ENCODE data around the gene LY86.
A peak's percentile ranks its signal among the peaks of the same experiment; 100 is the strongest.
"Not testable (repeated sequence)": the region's sequence is repeated elsewhere in the genome, so short reads cannot be mapped to it uniquely, and the experiment has no call there.

Gene LY86

DNA sequence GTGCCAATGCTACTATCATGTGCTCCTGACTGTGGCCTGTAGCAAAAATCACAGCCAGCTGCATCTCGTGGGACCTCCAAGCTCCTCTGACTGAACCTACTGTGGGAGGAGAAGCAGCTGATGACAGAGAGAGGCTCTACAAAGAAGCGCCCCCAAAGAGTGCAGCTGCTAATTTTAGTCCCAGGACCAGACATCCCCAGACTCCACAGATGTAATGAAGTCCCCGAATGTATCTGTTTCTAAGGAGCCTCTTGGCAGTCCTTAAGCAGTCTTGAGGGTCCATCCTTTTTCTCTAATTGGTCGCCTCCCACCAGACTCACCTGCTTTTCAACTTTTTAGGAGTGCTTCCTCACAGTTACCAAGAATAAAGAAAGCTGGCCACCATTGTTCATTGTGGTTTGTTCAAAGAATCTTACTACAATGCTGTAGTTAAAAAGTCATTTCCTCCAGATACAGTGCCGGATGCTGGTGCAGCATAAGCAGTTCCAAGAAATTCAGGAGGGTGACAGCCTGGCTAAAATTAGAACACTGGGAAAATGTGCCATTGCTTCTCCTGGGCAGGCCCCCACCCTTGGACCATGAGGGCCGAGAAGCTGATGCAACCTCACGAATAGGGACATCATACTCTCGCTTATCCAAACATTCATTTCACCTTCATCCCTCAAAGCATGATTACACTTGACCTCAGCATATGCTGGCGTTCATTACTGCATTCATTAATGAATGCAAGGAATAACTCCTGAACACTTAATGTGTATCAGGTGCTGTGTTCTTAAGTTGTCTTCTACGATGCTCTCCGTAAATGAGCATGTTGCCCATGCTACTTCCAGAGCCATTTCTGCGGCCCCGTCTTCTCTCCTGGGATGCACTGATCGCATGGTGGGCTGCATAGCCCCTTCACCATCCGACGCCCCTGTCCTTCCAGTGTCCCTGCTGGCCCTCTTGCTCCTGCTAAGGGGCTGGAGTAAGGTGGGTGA, 66.4 kb downstream of the LY86 start:
- DNase-seq (ENCODE audit: low spot score) = no peak

DNA sequence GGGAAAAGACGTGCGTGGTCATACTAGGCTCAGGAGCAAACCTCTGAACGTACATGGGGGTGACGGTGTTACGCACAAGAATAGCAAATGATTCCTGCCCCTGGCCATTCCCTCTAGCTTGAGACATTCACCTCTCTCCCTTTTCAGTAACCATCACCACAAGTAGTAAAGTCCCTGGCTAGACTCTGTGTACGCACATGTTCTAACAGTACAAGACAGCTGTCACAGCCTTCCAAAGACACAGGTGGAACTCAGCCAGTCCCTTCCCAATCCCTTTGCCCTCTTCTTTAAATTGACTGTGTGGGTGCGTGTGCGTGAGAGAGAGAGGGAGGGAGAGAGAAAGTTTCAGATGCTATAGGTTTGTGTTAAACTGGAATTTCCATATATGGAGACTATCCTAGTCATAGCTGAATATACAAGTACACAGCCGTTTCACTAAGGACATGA, 67.3 kb downstream of the LY86 start:
- DNase-seq (ENCODE audit: low spot score) = no peak

DNA sequence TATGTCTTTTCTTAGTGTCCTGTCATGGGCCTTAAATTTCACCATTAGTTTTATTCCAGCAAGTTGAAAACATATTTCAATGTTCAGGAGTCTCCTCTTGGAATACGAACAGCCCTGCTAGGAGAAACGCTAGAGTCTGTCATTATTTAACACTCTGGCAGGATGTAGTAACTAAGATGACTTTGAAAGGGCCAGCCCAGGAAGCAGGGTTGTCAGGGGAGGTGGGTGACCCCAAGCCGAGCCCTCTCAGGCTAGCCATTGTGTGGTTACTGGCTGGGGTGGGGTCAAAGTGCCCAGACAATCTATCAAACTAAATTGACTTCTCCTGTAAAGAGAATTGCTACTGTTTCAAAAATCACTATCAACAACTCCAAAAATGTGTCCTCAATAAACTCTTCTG, 67.8 kb downstream of the LY86 start:
- no peak for DNase-seq (ENCODE audit: low spot score)

DNA sequence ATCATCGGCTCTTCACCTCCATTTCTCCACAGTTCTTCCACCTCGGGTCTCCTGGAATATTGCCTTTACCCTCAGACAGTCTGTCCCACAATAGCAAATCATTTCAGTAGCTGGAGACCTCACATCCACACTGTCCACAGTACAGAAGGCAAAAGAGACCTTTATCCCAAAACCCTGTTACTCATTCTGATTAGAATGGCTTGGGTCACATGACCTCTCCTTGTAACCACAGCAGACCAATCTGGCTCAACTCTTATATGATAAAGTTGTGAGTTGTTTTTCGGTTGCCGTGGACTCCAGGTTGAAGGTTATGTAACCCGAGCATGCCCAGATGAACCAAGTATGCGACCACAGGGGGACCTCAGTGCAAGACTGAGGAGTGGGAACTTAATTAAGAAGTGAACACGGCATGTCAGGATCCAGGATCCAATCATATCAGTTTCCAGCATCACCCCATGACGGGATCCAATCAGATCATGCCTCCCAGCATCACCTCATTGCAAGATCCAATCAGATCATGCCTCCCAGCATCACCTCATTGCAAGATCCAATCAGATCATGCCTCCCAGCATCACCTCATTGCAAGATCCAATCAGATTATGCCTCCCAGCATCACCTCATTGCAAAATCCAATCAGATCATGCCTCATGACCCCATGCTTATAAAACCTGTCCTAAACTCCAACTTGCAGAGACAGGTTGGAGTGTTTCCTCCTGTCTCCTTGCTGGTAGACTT, 68.7 kb downstream of the LY86 start:
- no peak for DNase-seq (ENCODE audit: low spot score)

DNA sequence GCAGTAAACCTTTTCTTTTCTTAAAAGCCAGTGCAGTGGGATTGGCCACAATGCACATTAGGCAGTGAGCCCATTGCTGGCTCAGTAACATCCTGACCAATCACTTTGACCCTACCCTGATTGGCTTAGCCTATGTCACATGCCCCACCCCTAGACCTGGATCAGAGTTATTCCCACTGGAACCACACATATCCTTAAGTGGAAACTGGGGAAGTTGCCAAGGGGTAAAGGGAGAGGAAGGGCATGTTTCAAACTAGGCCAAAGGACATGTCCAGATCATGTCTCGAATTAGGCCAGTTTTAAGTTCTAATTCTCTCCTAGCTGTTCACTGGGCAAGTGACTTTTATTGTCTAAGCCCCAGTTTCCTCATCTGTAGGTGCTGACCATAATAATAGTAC, 69.3 kb downstream of the LY86 start:
- DNase-seq (ENCODE audit: low spot score) = no peak

DNA sequence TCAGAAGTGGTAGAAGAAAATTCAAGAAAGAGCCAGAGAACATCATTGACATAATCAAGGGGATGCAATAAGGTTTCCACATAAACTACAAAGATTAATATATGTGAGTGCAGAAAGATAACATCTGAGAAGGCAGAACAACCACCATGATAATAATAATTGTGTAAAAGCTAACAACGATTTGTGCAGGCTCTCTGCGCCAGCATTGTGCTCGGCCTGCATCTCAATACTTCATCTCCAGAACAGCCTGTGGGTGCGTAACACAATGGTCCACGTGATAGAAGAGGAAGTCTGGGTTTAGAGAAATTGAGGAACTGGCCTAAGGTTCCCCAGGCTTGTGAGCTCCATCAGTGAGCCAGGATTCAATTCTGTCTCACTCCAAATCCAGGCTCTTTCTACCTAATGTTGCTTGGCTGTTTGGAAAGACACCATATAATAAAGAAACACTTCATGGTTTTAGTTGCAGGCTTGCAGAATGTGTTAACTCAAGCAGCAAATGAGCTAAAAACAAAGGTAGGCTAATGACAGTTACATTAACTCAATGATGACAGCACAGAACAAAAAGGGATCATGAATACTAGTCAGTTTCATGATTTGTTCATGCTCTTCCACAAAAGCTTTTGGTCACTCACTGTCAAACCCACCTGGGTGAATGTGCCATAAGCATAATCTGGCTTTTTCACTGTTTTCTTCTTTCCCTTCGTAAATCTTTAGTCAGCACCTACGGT, 71.2 kb downstream of the LY86 start:
- peak; percentile 68 for DNase-seq (ENCODE audit: low spot score)

DNA sequence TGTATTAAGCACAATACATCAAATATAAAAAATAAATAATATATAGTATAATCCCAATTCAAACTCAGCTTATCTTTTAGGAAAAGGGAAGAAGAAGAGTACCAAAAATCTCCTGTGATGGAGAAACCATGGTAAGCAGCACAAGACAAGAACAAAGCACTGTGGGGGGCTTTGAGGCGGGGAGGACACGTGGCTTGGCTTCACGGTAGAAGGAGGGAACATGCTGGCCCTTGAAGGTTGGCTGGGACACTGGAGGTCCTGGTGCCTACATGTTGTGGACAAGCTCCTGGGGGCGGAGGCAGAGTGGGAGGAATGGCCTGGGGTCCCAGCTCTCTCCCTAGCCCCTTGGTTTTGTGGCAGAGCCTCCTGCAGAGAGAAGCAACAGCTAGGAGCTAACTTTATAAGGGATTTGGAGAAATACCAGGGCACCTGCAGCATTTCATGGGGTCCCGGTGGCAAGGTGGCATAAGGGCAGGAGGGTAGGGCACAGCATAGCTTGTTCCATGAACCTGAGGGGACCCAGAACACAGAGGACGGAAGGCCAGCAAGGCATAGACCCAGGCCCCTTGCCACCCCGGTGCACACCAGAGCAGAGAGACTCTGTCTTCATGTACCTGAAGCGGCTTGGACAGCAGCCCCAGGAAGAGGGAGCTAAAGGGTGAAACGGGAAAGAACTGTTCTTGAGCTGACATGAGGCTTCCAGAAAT, 72.0 kb downstream of the LY86 start:
- DNase-seq (ENCODE audit: low spot score) = no peak

DNA sequence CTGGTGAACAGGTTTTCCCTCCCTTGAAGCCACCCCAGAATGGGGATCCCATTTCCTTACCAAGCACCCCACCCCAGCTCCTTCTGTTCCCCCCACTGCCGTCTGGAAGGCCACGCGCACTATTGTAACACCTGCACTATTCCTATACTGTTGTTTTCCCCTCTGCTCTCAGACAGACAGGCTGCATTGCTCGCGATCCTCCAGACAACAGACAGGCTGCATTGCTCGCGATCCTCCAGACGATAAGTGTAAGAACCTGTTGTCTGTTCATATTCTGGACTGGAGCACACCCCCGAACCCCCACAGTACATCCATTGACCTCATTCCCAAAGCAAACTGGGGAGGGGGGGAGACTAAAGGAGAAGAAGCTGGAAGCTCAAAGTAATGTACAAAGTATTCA, 72.7 kb downstream of the LY86 start:
- no peak for DNase-seq (ENCODE audit: low spot score)

DNA sequence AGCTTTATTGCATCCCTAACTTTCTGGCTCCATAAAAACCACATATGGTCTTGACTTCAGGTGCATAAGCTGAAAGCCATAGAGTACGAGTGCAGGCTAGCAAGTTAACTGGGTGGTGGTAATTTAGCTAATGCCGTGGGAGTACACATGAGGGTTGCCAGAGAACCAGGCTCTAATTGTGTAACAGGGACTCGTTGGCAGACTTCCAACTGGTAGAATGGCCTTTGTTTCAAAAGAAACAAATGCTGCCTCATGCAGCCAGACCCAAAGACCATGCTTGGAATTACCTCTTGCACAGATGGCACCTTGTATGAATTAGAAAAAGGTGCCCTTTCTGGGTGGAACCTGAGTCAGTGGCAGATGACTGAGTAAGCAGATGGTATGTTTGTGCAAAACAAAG, 73.2 kb downstream of the LY86 start:
- DNase-seq (ENCODE audit: low spot score) = no peak

DNA sequence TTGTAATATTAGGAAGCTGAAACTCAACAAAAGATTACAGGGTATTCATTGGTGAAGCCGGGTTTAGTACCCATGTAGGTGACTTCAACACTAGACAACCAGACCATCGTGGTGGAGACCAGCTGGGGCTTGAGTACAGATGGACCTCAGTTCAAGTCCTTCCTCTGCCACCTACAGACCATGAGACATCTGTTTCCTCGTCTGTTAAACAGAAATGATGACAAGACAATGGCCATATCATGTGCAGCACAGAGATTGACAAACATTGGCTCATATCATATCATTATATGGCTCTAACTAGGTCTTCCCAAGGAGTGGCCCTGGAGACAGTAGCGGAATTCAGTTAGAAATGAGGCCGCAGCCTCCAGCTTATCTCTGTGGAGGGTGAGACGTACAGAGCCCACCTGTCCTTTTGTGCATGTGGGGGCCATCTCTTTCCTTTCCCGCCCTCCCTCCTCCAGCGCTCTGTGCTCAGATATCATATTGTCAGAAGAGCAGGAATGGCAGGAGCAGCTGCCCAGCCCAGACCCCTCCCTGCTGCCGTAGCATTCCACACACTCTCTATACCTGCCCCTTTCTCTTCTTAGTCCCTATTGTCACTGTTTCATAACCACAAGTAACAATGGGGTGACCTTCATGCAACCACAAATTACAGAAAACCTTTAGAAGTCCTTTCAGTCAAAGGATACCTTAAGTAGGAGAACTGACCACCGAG, 75.1 kb downstream of the LY86 start:
- DNase-seq (ENCODE audit: low spot score) = no peak

DNA sequence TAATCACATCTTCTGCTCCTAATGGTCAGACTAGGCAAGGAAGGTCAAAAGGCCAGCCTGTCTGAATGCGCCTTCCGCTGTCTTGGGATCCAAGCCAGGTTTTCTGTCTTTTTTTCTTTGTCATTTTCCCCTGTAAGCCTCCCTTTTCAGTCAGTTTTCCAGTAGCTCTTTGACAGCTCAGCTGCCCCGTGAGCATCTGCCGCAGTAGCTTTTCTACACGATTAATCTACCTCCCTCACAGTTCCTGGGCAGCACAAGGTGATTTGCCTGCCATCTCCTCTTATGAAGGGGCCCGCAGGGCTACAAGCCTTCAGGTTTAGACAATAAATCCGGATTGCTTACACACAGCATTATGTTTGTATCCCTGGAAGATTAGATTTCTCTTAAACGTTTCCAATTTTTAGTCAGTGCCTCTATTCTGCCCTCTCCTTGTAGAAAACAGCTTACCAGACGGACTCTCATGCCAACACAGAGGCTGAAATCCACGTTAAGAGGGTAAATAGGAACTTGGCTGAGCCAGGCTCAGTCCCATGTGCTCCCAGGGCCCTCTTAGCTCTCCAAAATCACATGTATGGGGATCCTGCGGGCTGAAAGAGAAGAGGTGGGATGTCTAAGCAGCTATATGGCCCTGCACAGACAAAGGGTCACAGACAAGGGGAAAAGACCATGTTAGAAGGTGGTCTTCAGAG, 77.2 kb downstream of the LY86 start:
- no peak for DNase-seq (ENCODE audit: low spot score)

DNA sequence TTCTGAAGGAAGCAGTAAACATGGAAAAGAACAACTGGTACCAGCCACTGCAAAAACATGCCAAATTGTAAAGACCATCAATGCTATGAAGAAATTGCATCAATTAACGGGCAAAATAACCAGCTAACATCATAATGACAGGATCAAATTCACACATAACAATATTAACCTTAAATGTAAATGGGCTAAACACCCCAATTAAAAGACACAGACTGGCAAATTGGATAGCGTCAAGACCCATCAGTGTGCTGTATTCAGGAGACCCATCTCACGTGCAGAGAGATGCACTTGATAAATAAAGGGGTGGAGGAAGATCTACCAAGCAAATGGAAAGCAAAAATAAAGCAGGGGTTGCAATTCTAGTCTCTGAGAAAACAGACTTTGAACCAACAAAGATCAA, 81.6 kb downstream of the LY86 start:
- not testable (repeated sequence) for DNase-seq (ENCODE audit: low spot score)

DNA sequence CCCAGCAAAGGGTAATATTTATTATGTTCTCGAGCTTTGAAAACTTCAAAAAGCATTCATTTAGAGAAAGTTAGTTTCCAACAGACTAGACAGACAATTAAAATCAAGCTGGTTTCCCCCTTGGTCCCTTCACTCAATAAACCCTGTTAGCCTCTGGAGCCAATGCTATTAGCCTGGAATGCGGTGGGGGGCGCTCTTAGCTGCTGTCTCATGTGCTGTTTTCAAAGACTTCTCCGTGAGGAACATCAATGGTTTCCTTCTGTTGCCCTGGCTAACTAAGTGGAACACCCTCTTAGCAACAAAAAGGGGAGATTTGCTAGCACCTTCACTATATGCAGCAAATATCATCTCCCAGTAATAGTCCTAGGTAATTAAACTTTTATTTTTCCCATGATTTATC, 86.4 kb downstream of the LY86 start:
- no peak for DNase-seq (ENCODE audit: low spot score)

DNA sequence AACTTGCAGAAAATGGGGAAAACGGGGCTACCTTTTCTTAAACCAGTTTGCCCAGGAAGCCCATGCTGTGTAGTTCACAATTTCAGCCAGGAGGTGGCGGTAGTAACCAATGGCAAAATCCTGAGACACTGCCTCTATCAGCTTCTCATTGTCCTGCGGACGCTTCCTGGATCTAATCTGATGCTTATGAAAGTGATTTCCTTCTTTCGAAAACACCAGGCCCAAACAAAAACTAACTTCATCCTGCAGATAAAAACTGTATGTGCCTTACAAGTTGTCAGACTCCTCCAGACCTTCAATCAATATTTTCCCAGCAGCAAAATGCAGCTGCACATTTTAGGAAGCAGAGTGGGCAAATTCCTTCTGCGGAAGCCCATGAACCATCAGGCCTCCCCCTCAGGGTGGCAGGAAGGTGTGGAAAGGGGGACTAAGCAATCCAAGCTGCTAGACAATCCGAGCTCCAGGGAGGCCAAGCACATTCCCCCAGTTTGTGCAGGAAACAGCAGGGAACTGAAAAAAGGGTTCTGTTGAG, 88.5 kb downstream of the LY86 start:
- peak; percentile 73 for DNase-seq (ENCODE audit: low spot score)

DNA sequence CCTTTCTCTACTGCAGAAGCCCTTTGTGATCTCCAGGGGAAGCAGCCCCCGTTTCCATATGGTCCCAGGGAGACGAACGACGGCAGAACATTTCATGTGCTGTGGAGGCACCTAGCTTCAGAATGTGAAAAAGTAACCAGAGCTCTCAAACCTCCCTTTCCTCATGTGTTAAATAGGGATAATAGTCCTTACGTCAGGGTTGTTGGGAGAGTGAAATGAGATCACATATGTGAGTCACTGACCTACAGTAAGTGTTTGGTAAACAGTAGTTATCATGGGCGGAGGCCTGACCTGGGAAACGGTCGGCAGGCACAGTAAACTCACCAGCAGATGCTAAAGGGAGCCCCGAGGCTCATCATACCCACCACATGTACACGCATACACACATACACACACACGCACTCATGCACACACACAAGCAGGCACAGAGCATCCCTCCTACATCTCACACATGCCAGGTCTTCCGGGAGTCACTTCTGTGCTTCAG, 89.7 kb downstream of the LY86 start:
- no peak for DNase-seq (ENCODE audit: low spot score)

DNA sequence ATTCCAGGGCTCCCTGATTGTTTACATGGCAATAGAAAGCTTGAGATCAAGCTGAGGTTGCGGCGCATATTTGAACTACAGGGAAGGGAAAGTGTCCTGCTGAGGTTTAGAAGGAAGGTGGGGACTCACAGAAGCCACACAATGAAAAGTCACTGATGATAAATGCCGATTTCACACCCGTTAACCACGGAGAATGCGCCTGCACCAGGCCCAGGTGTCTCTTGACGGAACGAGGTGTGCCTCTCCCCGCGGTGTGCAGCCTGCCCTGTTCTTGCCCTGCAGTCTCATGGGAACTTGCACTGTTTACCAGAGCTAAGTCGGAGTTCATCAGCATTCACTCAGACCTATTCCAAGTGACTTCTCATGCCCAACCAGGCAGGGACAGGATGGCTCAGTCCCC, 90.3 kb downstream of the LY86 start:
- no peak for DNase-seq (ENCODE audit: low spot score)

DNA sequence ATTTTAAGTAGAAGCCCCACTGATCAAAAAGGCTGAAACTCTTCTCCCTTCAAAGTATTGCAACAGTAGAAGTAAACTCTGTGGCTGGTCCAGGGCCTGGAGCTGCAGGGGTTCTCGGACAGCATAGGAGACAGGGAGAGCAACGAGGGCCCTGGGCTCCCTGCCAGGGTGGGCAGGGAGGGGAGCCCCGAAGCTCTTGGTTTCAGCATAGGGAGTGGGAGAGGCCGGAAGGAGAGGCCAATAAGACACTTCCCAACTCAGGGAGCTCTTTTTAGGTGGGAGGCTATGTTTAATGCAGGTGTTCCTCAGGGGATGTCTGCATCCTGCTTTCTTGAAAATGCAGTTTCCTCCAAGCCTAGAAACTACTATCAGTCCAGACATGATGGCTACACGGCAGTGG, 91.1 kb downstream of the LY86 start:
- no peak for DNase-seq (ENCODE audit: low spot score)

DNA sequence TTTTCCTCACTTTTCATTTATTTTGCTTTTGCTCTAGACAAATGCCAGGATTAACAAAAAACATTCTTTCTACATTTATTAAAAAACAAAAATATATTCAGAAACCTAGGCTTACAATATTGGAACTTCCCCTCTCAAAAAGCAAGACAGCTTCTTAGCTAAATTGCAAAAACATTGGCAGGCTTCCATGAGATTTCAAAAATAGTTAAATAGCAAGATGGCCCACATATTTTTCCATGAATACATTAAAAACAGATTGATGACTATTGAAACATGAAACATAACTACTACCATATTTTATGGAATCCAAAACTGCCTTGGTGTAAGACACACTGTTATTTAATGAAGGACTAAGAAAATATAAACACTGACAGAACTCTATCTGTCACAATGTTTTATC, 92.0 kb downstream of the LY86 start:
- DNase-seq (ENCODE audit: low spot score) = no peak

DNA sequence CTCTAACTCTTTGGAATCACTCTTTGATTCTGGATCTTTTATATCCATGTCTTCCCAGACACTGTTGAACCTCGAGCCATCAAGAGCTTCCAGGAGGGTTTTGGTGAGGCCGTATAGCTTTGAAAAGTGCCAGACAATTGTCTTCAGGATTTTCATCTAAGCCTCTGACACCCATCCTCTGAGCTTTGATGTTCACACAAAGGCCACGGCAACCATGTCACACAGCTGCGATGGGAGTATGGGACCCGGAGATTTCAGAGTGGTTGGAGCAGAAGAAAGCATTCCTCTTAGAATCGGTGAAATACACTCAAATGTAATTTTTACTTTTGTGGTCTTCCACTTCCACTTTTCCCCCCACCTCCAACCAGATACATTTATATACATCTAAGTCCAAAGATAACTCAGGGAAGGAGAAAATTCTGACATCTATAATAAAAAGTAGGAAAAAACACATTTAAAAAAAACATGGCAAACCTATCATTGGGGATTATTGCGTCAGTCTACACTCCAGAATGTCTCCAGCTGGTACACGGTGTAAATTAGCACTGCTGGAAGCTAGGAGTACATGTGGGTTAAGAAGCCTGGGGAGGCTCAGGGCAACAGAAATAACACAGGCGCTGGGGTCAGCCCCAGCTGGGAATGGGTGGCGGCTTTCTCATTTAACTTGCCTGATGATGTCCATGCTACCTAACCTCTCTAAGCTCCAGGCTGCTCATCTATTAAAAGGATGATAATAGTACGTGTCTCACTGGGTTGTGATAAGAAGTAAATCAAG, 92.7 kb downstream of the LY86 start:
- no peak for DNase-seq (ENCODE audit: low spot score)
